ENCODE measurements around the gene NCOA1.

NCOA1 gene

GRCh38 chr2:24490690-24491541 lies at the start of gene NCOA1:
NCOA1 (plus strand) TSS chr2:24491254; CDS start chr2:24658678, 167,424 bp downstream.
- TF ChIP-seq, protein P1, sequence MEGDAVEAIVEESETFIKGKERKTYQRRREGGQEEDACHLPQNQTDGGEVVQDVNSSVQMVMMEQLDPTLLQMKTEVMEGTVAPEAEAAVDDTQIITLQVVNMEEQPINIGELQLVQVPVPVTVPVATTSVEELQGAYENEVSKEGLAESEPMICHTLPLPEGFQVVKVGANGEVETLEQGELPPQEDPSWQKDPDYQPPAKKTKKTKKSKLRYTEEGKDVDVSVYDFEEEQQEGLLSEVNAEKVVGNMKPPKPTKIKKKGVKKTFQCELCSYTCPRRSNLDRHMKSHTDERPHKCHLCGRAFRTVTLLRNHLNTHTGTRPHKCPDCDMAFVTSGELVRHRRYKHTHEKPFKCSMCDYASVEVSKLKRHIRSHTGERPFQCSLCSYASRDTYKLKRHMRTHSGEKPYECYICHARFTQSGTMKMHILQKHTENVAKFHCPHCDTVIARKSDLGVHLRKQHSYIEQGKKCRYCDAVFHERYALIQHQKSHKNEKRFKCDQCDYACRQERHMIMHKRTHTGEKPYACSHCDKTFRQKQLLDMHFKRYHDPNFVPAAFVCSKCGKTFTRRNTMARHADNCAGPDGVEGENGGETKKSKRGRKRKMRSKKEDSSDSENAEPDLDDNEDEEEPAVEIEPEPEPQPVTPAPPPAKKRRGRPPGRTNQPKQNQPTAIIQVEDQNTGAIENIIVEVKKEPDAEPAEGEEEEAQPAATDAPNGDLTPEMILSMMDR (IDR thresholded peaks at IDR 0.05; ENCODE audit: low read depth, low read length, missing control alignments): peak; percentile 3
- DNase-seq (ENCODE audit: extremely low read depth, low read depth): peak; percentile 44
- peak within 1 kb of the TSS; percentile 55 for H3K4me3 ChIP-seq (replicated peaks; ENCODE audit: low read depth, low read length)

GRCh38 chr2:24448797-24449196 lies 42.3 kb upstream of the NCOA1 start:
- TF ChIP-seq, protein P1 (IDR thresholded peaks at IDR 0.05; ENCODE audit: low read depth, low read length, missing control alignments): no peak
- no peak overlapping the region for H3K4me3 ChIP-seq (replicated peaks; ENCODE audit: low read depth, low read length)
- no peak for DNase-seq (ENCODE audit: extremely low read depth, low read depth)

GRCh38 chr2:24449344-24449743 lies 41.7 kb upstream of the NCOA1 start:
- no peak overlapping the region for H3K4me3 ChIP-seq (replicated peaks; ENCODE audit: low read depth, low read length)
- TF ChIP-seq, protein P1 (IDR thresholded peaks at IDR 0.05; ENCODE audit: low read depth, low read length, missing control alignments): no peak
- DNase-seq (ENCODE audit: extremely low read depth, low read depth): no peak

DNA sequence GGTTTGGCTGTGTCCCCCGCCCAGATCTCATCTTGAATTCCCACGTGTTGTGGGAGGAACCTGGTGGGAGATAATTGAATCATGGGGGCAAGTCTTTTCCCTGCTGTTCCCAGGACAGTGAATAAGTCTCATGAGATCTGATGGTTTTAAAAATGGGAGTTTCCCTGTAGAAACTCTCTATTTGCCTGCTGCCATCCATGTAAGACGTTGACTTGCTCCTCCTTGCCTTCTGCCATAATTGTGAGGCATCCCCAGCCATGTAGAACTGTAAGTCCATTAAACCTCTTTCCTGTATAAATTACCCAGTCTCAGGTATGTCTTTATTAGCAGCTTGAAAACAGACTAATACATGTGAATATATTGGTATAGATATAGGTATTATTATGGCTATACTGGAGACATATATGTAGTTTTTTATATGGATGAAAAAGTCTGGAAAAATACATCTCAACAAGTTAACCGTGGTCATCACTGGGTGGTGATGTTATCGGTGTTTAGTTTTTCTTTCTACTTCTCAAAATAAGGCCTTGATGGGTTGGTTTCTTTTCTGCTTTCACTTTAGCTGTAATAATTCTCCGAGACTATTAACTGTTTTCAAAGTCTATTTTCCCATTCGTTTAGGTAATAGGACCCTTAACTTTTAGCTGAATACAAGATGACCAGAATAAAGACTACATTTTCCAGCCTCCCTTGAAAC lies 39.1 kb upstream of the NCOA1 start:
- H3K4me3 ChIP-seq (replicated peaks; ENCODE audit: low read depth, low read length): no peak overlapping the region
- TF ChIP-seq, protein P1 (IDR thresholded peaks at IDR 0.05; ENCODE audit: low read depth, low read length, missing control alignments): no peak
- no peak for DNase-seq (ENCODE audit: extremely low read depth, low read depth)

- H3K4me3 ChIP-seq (replicated peaks; ENCODE audit: low read depth, low read length): no peak overlapping the region
- no peak for DNase-seq (ENCODE audit: extremely low read depth, low read depth)
- TF ChIP-seq, protein P1 (IDR thresholded peaks at IDR 0.05; ENCODE audit: low read depth, low read length, missing control alignments): no peak
These were observed 38.6 kb upstream of the NCOA1 start for GRCh38 chr2:24452502-24452885.

DNA sequence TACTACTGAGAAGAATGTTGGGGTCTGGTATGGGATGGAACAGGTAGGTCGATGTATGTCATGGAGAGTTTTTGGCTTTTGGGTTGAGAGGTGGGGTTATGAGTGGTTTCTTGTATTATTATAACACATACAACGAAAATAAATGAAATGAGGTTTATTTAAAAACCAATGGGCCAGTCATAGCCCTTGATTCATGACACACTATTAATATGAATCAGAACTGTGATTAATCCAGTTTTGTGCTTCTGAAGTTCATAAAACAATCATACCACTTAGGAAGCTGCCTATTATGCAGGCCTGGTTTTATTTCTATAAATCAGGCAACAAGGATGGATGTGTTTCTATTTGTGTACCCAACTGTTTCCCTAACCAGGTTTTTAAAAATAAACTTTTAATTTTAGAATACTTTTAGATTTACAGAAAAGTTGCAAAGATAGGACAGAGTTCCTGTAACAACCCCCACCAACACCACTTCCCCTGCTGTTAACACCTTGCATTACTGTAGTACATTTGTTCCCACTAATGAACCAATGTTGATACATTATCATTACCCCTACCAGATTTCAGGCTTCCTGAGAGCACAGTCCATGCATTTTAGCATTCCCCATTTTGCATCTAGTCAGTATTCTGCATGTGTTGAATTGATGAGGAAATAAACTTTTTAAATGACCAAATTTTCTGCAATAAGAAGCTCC lies 37.5 kb upstream of the NCOA1 start:
- no peak for DNase-seq (ENCODE audit: extremely low read depth, low read depth)
- TF ChIP-seq, protein P1 (IDR thresholded peaks at IDR 0.05; ENCODE audit: low read depth, low read length, missing control alignments): no peak
- H3K4me3 ChIP-seq (replicated peaks; ENCODE audit: low read depth, low read length): peak overlapping the region; percentile 27
